RWPE2 (cell line): ENCODE measurements around the gene RPL10.
"Not testable (repeated sequence)": the region's sequence is repeated elsewhere in the genome, so short reads cannot be mapped to it uniquely, and the experiment has no call there.

Source experiments
- ATAC-seq: fragments of 200-7000 bp; cut with Tn5 transposase; 3 replicates; pipeline ENCODE4 v1.9.1; 2021; ENCODE audit warnings: low read depth
- DNase-seq: peaks from one replicate; pipeline ENCODE4 v3.0.0-alpha.2; 2020; ENCODE audit warnings: low spot score
- H3K27ac ChIP-seq: fragments of 450-650 bp; 2 replicates; pipeline ENCODE4 v1.5.1; 2017; ENCODE audit warnings: mild to moderate bottlenecking; ENCODE audit not compliant: poor library complexity, severe bottlenecking
- H3K27me3 ChIP-seq: fragments of 250-450 bp; sonication (Bioruptor Pico); 2 replicates; pipeline ENCODE4 v1.5.1; 2021; ENCODE audit warnings: mild to moderate bottlenecking, moderate library complexity; ENCODE audit not compliant: insufficient read depth, poor library complexity, severe bottlenecking
- H3K36me3 ChIP-seq: fragments of 250-450 bp; sonication (Bioruptor Pico); 2 replicates; pipeline ENCODE4 v1.5.1; 2020; ENCODE audit warnings: low read depth, mild to moderate bottlenecking, moderate library complexity
- H3K4me1 ChIP-seq: fragments of 250-450 bp; sonication (Bioruptor Pico); 2 replicates; pipeline ENCODE4 v1.5.1; 2021; ENCODE audit warnings: mild to moderate bottlenecking, moderate library complexity; ENCODE audit not compliant: insufficient read depth, poor library complexity, severe bottlenecking
- H3K4me3 ChIP-seq: fragments of 250-450 bp; sonication (Bioruptor Pico); 2 replicates; pipeline ENCODE4 v1.5.1; 2021; ENCODE audit warnings: mild to moderate bottlenecking, moderate library complexity; ENCODE audit not compliant: severe bottlenecking
- H3K9me3 ChIP-seq: fragments of 250-450 bp; sonication (Bioruptor Pico); 2 replicates; pipeline ENCODE4 v1.5.1; 2021; ENCODE audit warnings: mild to moderate bottlenecking, moderate library complexity; ENCODE audit not compliant: severe bottlenecking
- CTCF ChIP-seq: fragments of 450-650 bp; IDR thresholded peaks from one replicate; pipeline ENCODE4 v1.5.1; 2017; ENCODE audit warnings: mild to moderate bottlenecking, moderate library complexity; ENCODE audit not compliant: poor library complexity, severe bottlenecking

The RPL10 gene

GRCh38 chrX:154398668-154399526 lies 720 bp downstream of the RPL10 start:
- peak; percentile 76 for TF ChIP-seq CTCF
- Histone ChIP-seq H3K9me3 (no peaks in the 10 kb centered on the region), H3K4me3 (peak overlapping the region; percentile 60), H3K27me3 (no peaks in the 10 kb centered on the region), H3K36me3 (peaks cover 38% of the 10 kb centered on the region), H3K27ac (peak overlapping the region; percentile 93), H3K4me1 (no peaks in the 10 kb centered on the region)
- DNase-seq (no peak), ATAC-seq (no peak)

- no peak for DNase-seq
- H3K36me3 ChIP-seq = peaks cover 38% of the 10 kb centered on the region
- H3K4me1 ChIP-seq = no peaks in the 10 kb centered on the region
Observed at GRCh38 chrX:154399527-154400368, 1.6 kb downstream of the RPL10 start.

GRCh38 chrX:154400369-154400817 lies 2.2 kb downstream of the RPL10 start:
- H3K4me1 ChIP-seq, H3K9me3 ChIP-seq, H3K4me3 ChIP-seq, ATAC-seq, DNase-seq, H3K27me3 ChIP-seq: not testable (repeated sequence)
- Histone ChIP-seq H3K36me3 (peaks cover 38% of the 10 kb centered on the region), H3K27ac (peak overlapping the region; percentile 93)

More at GRCh38 chrX:154399527-154400368, 1.6 kb downstream of the RPL10 start:
- peak overlapping the region; percentile 93 for H3K27ac ChIP-seq
- TF ChIP-seq CTCF = no peak
- no peaks in the 10 kb centered on the region for H3K27me3 ChIP-seq
- H3K4me3 ChIP-seq = peak overlapping the region; percentile 60
- no peak for ATAC-seq
- H3K9me3 ChIP-seq = no peaks in the 10 kb centered on the region

GRCh38 chrX:154401045-154401799 lies 3.0 kb downstream of the RPL10 start:
- DNase-seq (no peak), ATAC-seq (peak; percentile 33)
- H3K27ac ChIP-seq = peak overlapping the region; percentile 93

More at GRCh38 chrX:154401045-154401799, 3.0 kb downstream of the RPL10 start:
- H3K4me3 ChIP-seq = no peak overlapping the region
- no peak for TF ChIP-seq CTCF
- no peaks in the 10 kb centered on the region for H3K4me1 ChIP-seq
- no peaks in the 10 kb centered on the region for H3K9me3 ChIP-seq
- peaks cover 38% of the 10 kb centered on the region for H3K36me3 ChIP-seq
- no peaks in the 10 kb centered on the region for H3K27me3 ChIP-seq
